Mesendoderm (in vitro differentiated cells): ENCODE measurements around the gene CRHR2.

Experiments used
- DNase-seq: peaks from one replicate; pipeline ENCODE4 v3.0.0; 2013
- H2AK5ac ChIP-seq: 2 replicates; pipeline ENCODE4 v1.6.1; 2013; ENCODE audit warnings: low read length, inconsistent platforms
- H2BK120ac ChIP-seq: 2 replicates; pipeline ENCODE4 v1.6.1; 2013; ENCODE audit warnings: low read depth, mild to moderate bottlenecking, low read length, moderate library complexity, mixed read lengths
- H2BK15ac ChIP-seq: replicated peaks from 2 replicates; pipeline ENCODE4 v1.6.1; 2013; ENCODE audit warnings: low read depth, mild to moderate bottlenecking, moderate library complexity
- H2BK5ac ChIP-seq: 2 replicates; pipeline ENCODE4 v1.6.1; 2013; ENCODE audit warnings: low read length, inconsistent platforms
- H3K18ac ChIP-seq: 2 replicates; pipeline ENCODE4 v1.6.1; 2013; ENCODE audit warnings: mild to moderate bottlenecking, low read length, mixed read lengths
- H3K23ac ChIP-seq: one replicate; pipeline ENCODE4 v1.6.1; 2013; ENCODE audit warnings: low read length
- H3K27ac ChIP-seq: 2 replicates; pipeline ENCODE4 v1.5.1; 2013; ENCODE audit warnings: low read depth, mild to moderate bottlenecking, inconsistent platforms, low read length, moderate library complexity
- H3K27me3 ChIP-seq: 2 replicates; pipeline ENCODE4 v1.6.1; 2013; ENCODE audit warnings: low read length, control low read depth, mild to moderate bottlenecking, inconsistent platforms; ENCODE audit not compliant: insufficient read depth, poor library complexity
- H3K36me3 ChIP-seq: 2 replicates; pipeline ENCODE4 v1.6.1; 2013; ENCODE audit warnings: low read length, inconsistent platforms; ENCODE audit not compliant: control insufficient read depth, insufficient read depth
- H3K4ac ChIP-seq: one replicate; pipeline ENCODE4 v1.6.1; 2013; ENCODE audit warnings: low read depth, mild to moderate bottlenecking, low read length, moderate library complexity
- H3K4me1 ChIP-seq: 2 replicates; pipeline ENCODE4 v1.6.1; 2013; ENCODE audit warnings: low read depth, low read length, inconsistent platforms; ENCODE audit not compliant: control insufficient read depth
- H3K4me2 ChIP-seq: 2 replicates; pipeline ENCODE4 v1.6.1; 2013; ENCODE audit warnings: low read length
- H3K4me3 ChIP-seq: 2 replicates; pipeline ENCODE4 v1.5.1; 2013; ENCODE audit warnings: mild to moderate bottlenecking, low read length
- H3K56ac ChIP-seq: one replicate; pipeline ENCODE4 v1.6.1; 2013; ENCODE audit warnings: low read length
- H3K79me1 ChIP-seq: 2 replicates; pipeline ENCODE4 v1.6.1; 2013; ENCODE audit warnings: low read length, inconsistent platforms
- H3K79me2 ChIP-seq: 2 replicates; pipeline ENCODE4 v1.6.1; 2013; ENCODE audit warnings: mild to moderate bottlenecking, low read length; ENCODE audit not compliant: control insufficient read depth, insufficient read depth
- H3K9ac ChIP-seq: 2 replicates; pipeline ENCODE4 v1.6.1; 2013; ENCODE audit warnings: low read length, inconsistent platforms
- H4K5ac ChIP-seq: one replicate; pipeline ENCODE4 v1.6.1; 2013; ENCODE audit warnings: low read length
- H4K8ac ChIP-seq: one replicate; pipeline ENCODE4 v1.6.1; 2013; ENCODE audit warnings: low read depth, mild to moderate bottlenecking, control low read depth, low read length, moderate library complexity
- WGBS: extraction: QIAGEN DNeasy Blood & Tissue Kit; methylation state at CpG from one replicate; pipeline ENCODE4 v1.1.7; 2013; ENCODE audit warnings: low lambda C conversion rate, missing lambda C conversion rate; ENCODE audit not compliant: insufficient coverage; ENCODE audit errors: extremely low coverage; 5-methylcytosine and 5-hydroxymethylcytosine counted together

The CRHR2 gene

GRCh38 chr7:30684351-30684750 lies 2.1 kb upstream of the CRHR2 start:
- Histone ChIP-seq H2BK5ac (no peak overlapping the region), H3K79me1 (no peaks in the 10 kb centered on the region), H3K27me3 (peaks cover 4% of the 10 kb centered on the region), H3K4me2 (no peak overlapping the region), H2BK15ac (no peak overlapping the region), H3K18ac (no peak overlapping the region), H4K5ac (no peak overlapping the region), H4K8ac (no peak overlapping the region), H3K23ac (no peak overlapping the region), H3K27ac (no peak overlapping the region), H3K36me3 (no peaks in the 10 kb centered on the region), H3K4me3 (no peak overlapping the region), H3K9ac (no peak overlapping the region), H3K56ac (no peak overlapping the region), H3K4me1 (peaks cover 6% of the 10 kb centered on the region), H3K79me2 (no peaks in the 10 kb centered on the region), H3K4ac (no peak overlapping the region), H2BK120ac (no peak overlapping the region), H2AK5ac (no peak overlapping the region)
- no CpG with 5 or more reads among the region's 2 CpGs for WGBS
- peak; percentile 73 for DNase-seq

DNA sequence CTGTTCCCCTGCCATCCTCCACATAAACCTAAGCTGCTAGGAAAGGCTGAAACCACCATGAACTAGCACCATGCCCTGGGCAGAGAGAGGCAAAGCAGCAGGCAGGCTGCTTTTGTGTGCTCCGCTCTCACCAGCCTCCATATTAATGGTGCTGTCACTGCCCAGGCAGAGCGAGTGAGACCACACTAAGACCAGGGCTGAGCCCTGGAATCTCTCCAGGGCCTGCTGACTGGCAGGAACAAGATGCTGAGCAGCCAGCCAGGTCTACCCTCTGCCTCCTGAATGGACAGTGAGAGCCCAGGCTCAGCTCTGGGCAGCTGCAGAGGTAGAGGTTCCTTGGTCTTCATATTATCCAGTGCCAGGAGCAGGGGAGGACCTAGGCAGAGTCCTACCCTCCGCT lies 1.6 kb upstream of the CRHR2 start:
- Histone ChIP-seq H2BK120ac (no peak overlapping the region), H3K56ac (no peak overlapping the region), H3K79me1 (no peaks in the 10 kb centered on the region), H3K4ac (no peak overlapping the region), H4K5ac (no peak overlapping the region), H3K79me2 (no peaks in the 10 kb centered on the region), H4K8ac (no peak overlapping the region), H3K18ac (no peak overlapping the region), H3K27ac (no peak overlapping the region), H3K9ac (no peak overlapping the region), H3K4me2 (no peak overlapping the region), H3K36me3 (no peaks in the 10 kb centered on the region), H3K4me1 (peaks cover 8% of the 10 kb centered on the region), H2BK15ac (no peak overlapping the region), H2BK5ac (no peak overlapping the region), H3K27me3 (peaks cover 4% of the 10 kb centered on the region), H3K4me3 (no peak overlapping the region), H2AK5ac (no peak overlapping the region), H3K23ac (no peak overlapping the region)
- no peak for DNase-seq
- no CpG with 5 or more reads among the region's 3 CpGs for WGBS

DNA sequence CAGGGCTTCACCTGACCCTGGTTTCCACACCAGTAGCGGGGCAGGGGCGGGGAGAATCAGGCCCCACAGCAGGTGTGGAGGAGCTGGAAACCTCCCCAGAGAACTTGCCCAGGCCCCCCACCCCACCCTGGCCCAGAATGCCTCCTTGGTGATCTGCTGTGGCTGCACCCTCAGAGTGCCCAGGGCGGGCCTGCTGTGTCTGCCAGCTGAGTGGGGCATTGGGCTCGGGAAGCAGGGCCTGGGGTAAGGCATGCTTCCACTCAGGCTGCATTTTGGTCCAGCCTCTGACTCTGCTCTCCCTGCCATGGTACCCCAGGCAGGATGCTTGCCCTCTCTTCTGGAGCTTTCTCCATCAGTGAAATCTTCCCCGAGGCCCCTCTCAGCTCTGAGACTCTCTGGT lies 1.1 kb upstream of the CRHR2 start:
- H3K23ac ChIP-seq, result no peak overlapping the region
- no peaks in the 10 kb centered on the region for H3K79me1 ChIP-seq
- H3K18ac ChIP-seq, result no peak overlapping the region
- H3K79me2 ChIP-seq, result no peaks in the 10 kb centered on the region
- no peak overlapping the region for H4K8ac ChIP-seq
- no peak overlapping the region for H2AK5ac ChIP-seq
- no peak overlapping the region for H3K27ac ChIP-seq
- H2BK5ac ChIP-seq, result no peak overlapping the region
- H3K27me3 ChIP-seq, result peaks cover 4% of the 10 kb centered on the region
- WGBS, result no CpG with 5 or more reads among the region's 5 CpGs
- no peak overlapping the region for H3K56ac ChIP-seq
- H4K5ac ChIP-seq, result no peak overlapping the region
- no peak for DNase-seq
- H3K36me3 ChIP-seq, result no peaks in the 10 kb centered on the region
- H3K4me2 ChIP-seq, result no peak overlapping the region
- H3K9ac ChIP-seq, result no peak overlapping the region
- no peak overlapping the region for H2BK120ac ChIP-seq
- H2BK15ac ChIP-seq, result no peak overlapping the region
- no peak overlapping the region for H3K4ac ChIP-seq
- H3K4me1 ChIP-seq, result peaks cover 8% of the 10 kb centered on the region
- no peak overlapping the region for H3K4me3 ChIP-seq

- H2BK120ac ChIP-seq, result no peak overlapping the region
- no peak overlapping the region for H2BK5ac ChIP-seq
- no peak overlapping the region for H3K27ac ChIP-seq
- H3K56ac ChIP-seq, result peak overlapping the region; percentile 72
- H3K79me2 ChIP-seq, result no peaks in the 10 kb centered on the region
- no peak overlapping the region for H4K8ac ChIP-seq
- peaks cover 8% of the 10 kb centered on the region for H3K4me1 ChIP-seq
- no peak overlapping the region for H4K5ac ChIP-seq
- H3K4ac ChIP-seq, result no peak overlapping the region
- DNase-seq, result no peak
- no peaks in the 10 kb centered on the region for H3K36me3 ChIP-seq
- no peak overlapping the region for H3K23ac ChIP-seq
- peaks cover 4% of the 10 kb centered on the region for H3K27me3 ChIP-seq
- H3K4me2 ChIP-seq, result peak overlapping the region; percentile 93
- WGBS, result no CpG with 5 or more reads among the region's 40 CpGs
- H3K9ac ChIP-seq, result peak overlapping the region; percentile 54
- H3K4me3 ChIP-seq, result peak overlapping the region; percentile 10
- no peak overlapping the region for H2BK15ac ChIP-seq
- H2AK5ac ChIP-seq, result no peak overlapping the region
- no peaks in the 10 kb centered on the region for H3K79me1 ChIP-seq
- H3K18ac ChIP-seq, result no peak overlapping the region
These were observed 443 bp downstream of the CRHR2 start for GRCh38 chr7:30681815-30682211.

DNA sequence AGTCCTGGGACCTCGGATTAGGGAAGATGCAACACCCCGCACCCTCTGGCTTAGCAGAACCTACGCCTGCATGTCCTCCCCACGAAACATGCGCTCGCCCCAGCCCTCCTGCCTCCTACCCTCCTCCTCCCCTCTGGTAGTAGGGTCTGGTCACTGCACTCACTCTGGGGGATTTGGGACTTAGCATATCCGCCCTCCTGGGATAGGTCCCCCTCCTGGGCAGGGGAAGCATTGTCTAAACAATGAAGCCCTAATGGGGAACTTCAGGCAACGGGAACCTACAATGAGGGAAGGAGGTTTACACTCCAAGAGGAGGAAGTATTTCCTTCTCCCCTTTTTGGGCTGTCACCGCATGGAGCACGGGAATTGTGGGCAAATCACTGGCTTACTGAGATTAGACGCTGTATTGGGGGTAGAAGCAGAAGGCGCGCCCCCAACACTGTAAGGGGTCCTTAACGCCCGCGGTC lies 892 bp downstream of the CRHR2 start:
- no peak overlapping the region for H3K4ac ChIP-seq
- peak; percentile 81 for DNase-seq
- H3K18ac ChIP-seq, result no peak overlapping the region
- H3K27me3 ChIP-seq, result peaks cover 4% of the 10 kb centered on the region
- H3K4me2 ChIP-seq, result peak overlapping the region; percentile 93
- no peaks in the 10 kb centered on the region for H3K79me1 ChIP-seq
- H4K8ac ChIP-seq, result no peak overlapping the region
- H4K5ac ChIP-seq, result no peak overlapping the region
- no peak overlapping the region for H2AK5ac ChIP-seq
- H3K23ac ChIP-seq, result no peak overlapping the region
- no peak overlapping the region for H2BK120ac ChIP-seq
- H2BK5ac ChIP-seq, result no peak overlapping the region
- peaks cover 8% of the 10 kb centered on the region for H3K4me1 ChIP-seq
- peak overlapping the region; percentile 54 for H3K9ac ChIP-seq
- H3K27ac ChIP-seq, result no peak overlapping the region
- no peak overlapping the region for H2BK15ac ChIP-seq
- no peaks in the 10 kb centered on the region for H3K79me2 ChIP-seq
- H3K36me3 ChIP-seq, result no peaks in the 10 kb centered on the region
- H3K4me3 ChIP-seq, result peak overlapping the region; percentile 10
- H3K56ac ChIP-seq, result peak overlapping the region; percentile 72
- WGBS, result no CpG with 5 or more reads among the region's 16 CpGs

DNA sequence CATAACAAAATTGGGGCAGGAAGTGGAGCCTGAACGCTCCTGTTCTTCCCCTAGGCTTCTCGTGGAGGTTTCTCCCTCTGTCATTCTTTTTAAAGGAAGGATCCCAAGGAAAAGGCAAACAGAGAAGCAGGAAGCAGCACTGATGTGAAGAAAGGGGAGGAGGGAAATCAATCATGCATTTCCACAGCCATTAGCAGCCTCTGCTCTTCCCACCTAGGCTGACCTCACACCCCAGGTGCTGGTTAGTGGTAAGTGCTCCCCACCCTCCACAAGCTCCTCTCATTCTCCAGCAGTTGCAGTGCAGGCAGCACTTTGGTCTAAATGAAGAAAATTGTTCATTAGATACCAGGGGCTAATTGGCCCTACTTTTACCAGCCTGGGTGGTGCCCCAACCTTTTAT lies 2.6 kb downstream of the CRHR2 start:
- H3K9ac ChIP-seq, result no peak overlapping the region
- WGBS, result no CpG with 5 or more reads among the region's 2 CpGs

More for the DNA sequence above, 2.6 kb downstream of the CRHR2 start:
- Histone ChIP-seq H3K4ac (no peak overlapping the region), H3K36me3 (no peaks in the 10 kb centered on the region), H3K18ac (no peak overlapping the region), H3K27me3 (peaks cover 4% of the 10 kb centered on the region), H3K79me1 (no peaks in the 10 kb centered on the region), H3K23ac (no peak overlapping the region), H3K79me2 (no peaks in the 10 kb centered on the region), H3K56ac (no peak overlapping the region), H2BK120ac (no peak overlapping the region), H3K4me3 (no peak overlapping the region), H4K5ac (no peak overlapping the region), H4K8ac (no peak overlapping the region), H3K4me1 (peaks cover 8% of the 10 kb centered on the region), H3K4me2 (no peak overlapping the region), H2BK5ac (no peak overlapping the region), H2BK15ac (no peak overlapping the region), H3K27ac (no peak overlapping the region), H2AK5ac (no peak overlapping the region)
- DNase-seq, result no peak
